PC-3 (cell line): ENCODE measurements around the gene MR1. TPM values are rescaled to one million over a fixed set of nuclear protein-coding genes. Genes with fewer than 3 reads are reported as not detected.

Source experiments
- ATAC-seq: fragments of 200-7000 bp; cut with Tn5 transposase; 2 replicates; pipeline ENCODE4 v1.9.1; 2020; ENCODE audit warnings: mild to moderate bottlenecking, moderate library complexity
- BruUV-seq: library from RNA; stranded (reverse); fragments of 400-500 nt; replicated peaks from 2 replicates; lab custom pipeline; 2021; lab: Mats Ljungman, UMichigan
- CTCF ChIA-PET: fragments of 300-600 bp; sonication (Branson Sonifier 250); formaldehyde crosslinking; loops from one replicate; lab custom pipeline; 2022; ENCODE audit warnings: antibody characterized with exemption; lab: Charles Lee
- POLR2A ChIA-PET: fragments of 300-600 bp; sonication (Branson Sonifier 250); formaldehyde crosslinking; loops from one replicate; lab custom pipeline; 2022; ENCODE audit warnings: antibody characterized with exemption; ENCODE audit not compliant: unreplicated experiment; lab: Charles Lee
- DNase-seq: peaks from one replicate; pipeline ENCODE4 v3.0.0-alpha.2; 2015
- H2AFZ ChIP-seq: fragments of 300-600 bp; sonication (generic); 2 replicates; pipeline ENCODE4 v1.6.0; 2016; ENCODE audit warnings: antibody characterized with exemption, low read length
- H3F3A ChIP-seq: fragments of 300-600 bp; sonication (generic); one replicate; pipeline ENCODE4 v1.6.0; 2017; ENCODE audit warnings: antibody characterized with exemption, low read length, control low read depth, mild to moderate bottlenecking; ENCODE audit not compliant: unreplicated experiment
- H3K27ac ChIP-seq: fragments of 300-600 bp; sonication (generic); 2 replicates; pipeline ENCODE4 v1.5.1; 2016; ENCODE audit warnings: mild to moderate bottlenecking, low read length
- H3K27me3 ChIP-seq: fragments of 300-600 bp; sonication (generic); 2 replicates; pipeline ENCODE4 v1.6.1; 2016; ENCODE audit warnings: low read length, mixed read lengths
- H3K36me3 ChIP-seq: fragments of 300-600 bp; sonication (generic); 2 replicates; pipeline ENCODE4 v1.6.1; 2016; ENCODE audit warnings: low read depth, mixed run types, low read length, mixed read lengths
- H3K4me1 ChIP-seq: fragments of 300-600 bp; sonication (generic); 2 replicates; pipeline ENCODE4 v1.5.1; 2016; ENCODE audit warnings: low read length; ENCODE audit not compliant: insufficient read depth
- H3K4me2 ChIP-seq: fragments of 300-600 bp; sonication (generic); 2 replicates; pipeline ENCODE4 v1.6.0; 2016; ENCODE audit warnings: low read length
- H3K4me3 ChIP-seq: fragments of 300-600 bp; sonication (generic); 2 replicates; pipeline ENCODE4 v1.5.1; 2016; ENCODE audit warnings: mild to moderate bottlenecking, low read length, mixed read lengths
- H3K79me2 ChIP-seq: fragments of 300-600 bp; sonication (generic); 2 replicates; pipeline ENCODE4 v1.6.1; 2017; ENCODE audit warnings: low read length, mixed read lengths
- H3K9ac ChIP-seq: fragments of 300-600 bp; sonication (generic); 2 replicates; pipeline ENCODE4 v1.6.0; 2016; ENCODE audit warnings: mild to moderate bottlenecking, low read length
- H3K9me2 ChIP-seq: fragments of 300-600 bp; sonication (generic); replicated peaks from 2 replicates; pipeline ENCODE4 v1.6.1; 2016; ENCODE audit warnings: mixed run types, low read length, mixed read lengths
- H3K9me3 ChIP-seq: fragments of 300-600 bp; sonication (generic); 2 replicates; pipeline ENCODE4 v1.6.1; 2016; ENCODE audit warnings: low read length, mixed read lengths
- H4K20me1 ChIP-seq: fragments of 300-600 bp; sonication (generic); 2 replicates; pipeline ENCODE4 v1.6.1; 2016; ENCODE audit warnings: low read length, mixed read lengths
- EZH2 ChIP-seq: fragments of 300-600 bp; sonication (generic); IDR thresholded peaks from one replicate; pipeline ENCODE4 v1.6.1; 2017; ENCODE audit warnings: antibody characterized with exemption, mild to moderate bottlenecking, low read length; ENCODE audit not compliant: unreplicated experiment
- EZH2phosphoT487 ChIP-seq: fragments of 300-600 bp; sonication (generic); IDR thresholded peaks from 2 replicates; pipeline ENCODE4 v1.6.1; 2018; ENCODE audit warnings: mild to moderate bottlenecking, antibody characterized with exemption, low read length, borderline replicate concordance
- intact Hi-C: fragments of 100-400 bp; cut with micrococcal nuclease; formaldehyde crosslinking; loops from 2 replicates; pipeline ENCODE4 v1.9.0; 2023
- total RNA-seq: library from RNA; depleted of rRNA; stranded (reverse); fragments of >200 nt; gene quantifications from 2 replicates; pipeline ENCODE4 v1.2.3, GENCODE V29; 2014
- TF ChIP-seq, protein P1 (sequence below): fragments of 300-600 bp; sonication (generic); conservative IDR thresholded peaks from 2 replicates; pipeline ENCODE4 v1.5.1; 2017; ENCODE audit warnings: antibody characterized with exemption, low read depth, mild to moderate bottlenecking, low read length

MR1 gene
- total RNA-seq, 1 experiment from 2014 or later = 3.4 TPM

DNA sequence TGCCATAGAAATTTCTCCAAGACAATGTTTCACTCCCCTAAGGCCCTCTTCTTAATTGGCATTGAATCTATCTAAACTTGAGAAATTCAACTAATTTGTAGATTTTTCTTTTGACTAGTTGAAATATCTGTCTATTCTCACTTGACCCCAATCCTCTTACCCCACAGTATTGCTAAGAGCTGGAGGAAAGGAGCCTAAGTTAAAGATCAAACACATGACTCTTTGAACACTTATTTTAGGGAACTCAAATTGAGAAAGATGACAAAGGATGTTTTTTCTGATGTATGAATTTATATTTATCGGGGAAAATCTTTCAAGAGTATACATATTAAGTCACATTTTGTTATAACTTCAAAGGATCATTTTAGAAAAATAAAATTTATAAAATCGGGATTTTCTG, 3.6 kb downstream of the MR1 start:
- Histone ChIP-seq H3K9ac (no peak overlapping the region), H3K4me1 (peaks cover 14% of the 10 kb centered on the region; the same call in 1 of the 2 replicates), H3K36me3 (no peaks in the 10 kb centered on the region), H3K27ac (no peak overlapping the region), H3K79me2 (no peaks in the 10 kb centered on the region), H3K9me2 (no peaks in the 10 kb centered on the region), H2AFZ (no peak overlapping the region), H3F3A (no peaks in the 10 kb centered on the region), H3K4me3 (no peak overlapping the region), H4K20me1 (no peaks in the 10 kb centered on the region), H3K27me3 (no peaks in the 10 kb centered on the region), H3K4me2 (no peak overlapping the region), H3K9me3 (no peaks in the 10 kb centered on the region)
- ATAC-seq (no peak), DNase-seq (no peak)
- BruUV-seq = no TSS peak
- ChIA-PET POLR2A (no interaction called here), CTCF (no interaction called here)
- intact Hi-C loops = loop anchor here (5.0 kb wide), 1 partner anchor 55 kb away; no protein-coding TSS in a partner anchor
- TF ChIP-seq, protein P1, sequence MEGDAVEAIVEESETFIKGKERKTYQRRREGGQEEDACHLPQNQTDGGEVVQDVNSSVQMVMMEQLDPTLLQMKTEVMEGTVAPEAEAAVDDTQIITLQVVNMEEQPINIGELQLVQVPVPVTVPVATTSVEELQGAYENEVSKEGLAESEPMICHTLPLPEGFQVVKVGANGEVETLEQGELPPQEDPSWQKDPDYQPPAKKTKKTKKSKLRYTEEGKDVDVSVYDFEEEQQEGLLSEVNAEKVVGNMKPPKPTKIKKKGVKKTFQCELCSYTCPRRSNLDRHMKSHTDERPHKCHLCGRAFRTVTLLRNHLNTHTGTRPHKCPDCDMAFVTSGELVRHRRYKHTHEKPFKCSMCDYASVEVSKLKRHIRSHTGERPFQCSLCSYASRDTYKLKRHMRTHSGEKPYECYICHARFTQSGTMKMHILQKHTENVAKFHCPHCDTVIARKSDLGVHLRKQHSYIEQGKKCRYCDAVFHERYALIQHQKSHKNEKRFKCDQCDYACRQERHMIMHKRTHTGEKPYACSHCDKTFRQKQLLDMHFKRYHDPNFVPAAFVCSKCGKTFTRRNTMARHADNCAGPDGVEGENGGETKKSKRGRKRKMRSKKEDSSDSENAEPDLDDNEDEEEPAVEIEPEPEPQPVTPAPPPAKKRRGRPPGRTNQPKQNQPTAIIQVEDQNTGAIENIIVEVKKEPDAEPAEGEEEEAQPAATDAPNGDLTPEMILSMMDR = no peak
- no peak for TF ChIP-seq EZH2
- no peak for TF ChIP-seq EZH2phosphoT487

DNA sequence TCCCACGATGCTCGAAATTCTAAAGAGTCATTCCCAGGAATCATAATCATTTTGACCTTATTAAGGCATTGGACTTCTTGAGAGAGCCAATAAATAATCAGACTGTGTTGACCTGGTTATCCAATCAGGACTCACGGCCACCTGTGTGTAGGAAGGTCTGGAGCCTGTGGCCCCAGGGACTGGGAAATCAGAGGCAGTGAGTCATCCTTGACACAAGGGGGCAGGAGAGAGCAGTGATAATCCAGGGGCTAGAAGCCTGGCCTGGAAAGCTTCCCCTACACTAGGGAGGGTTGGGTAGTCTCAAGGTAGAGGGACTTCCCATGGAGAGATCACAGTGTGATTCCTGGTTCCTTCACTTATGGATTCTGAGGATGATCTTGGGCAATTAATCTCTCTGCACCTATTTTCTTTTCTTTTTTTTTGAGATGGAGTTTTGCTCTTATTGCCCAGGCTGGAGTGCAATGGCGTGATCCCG, 4.7 kb downstream of the MR1 start:
- Histone ChIP-seq H2AFZ (no peak overlapping the region), H4K20me1 (no peaks in the 10 kb centered on the region), H3F3A (no peaks in the 10 kb centered on the region), H3K36me3 (no peaks in the 10 kb centered on the region), H3K4me1 (peaks cover 18% of the 10 kb centered on the region; the same call in 1 of the 2 replicates), H3K79me2 (no peaks in the 10 kb centered on the region), H3K4me3 (no peak overlapping the region), H3K9ac (no peak overlapping the region), H3K9me3 (no peaks in the 10 kb centered on the region), H3K27ac (no peak overlapping the region), H3K4me2 (no peak overlapping the region), H3K27me3 (no peaks in the 10 kb centered on the region), H3K9me2 (no peaks in the 10 kb centered on the region)
- intact Hi-C loops = loop anchor here (1.0 to 5.0 kb wide), 2 partner anchors 54 to 104 kb away; no protein-coding TSS in a partner anchor
- peak; percentile 60 for ATAC-seq
- peak; percentile 82 for DNase-seq
- TF ChIP-seq, protein P1 = peak; percentile 68
- no peak for TF ChIP-seq EZH2
- POLR2A ChIA-PET = interaction anchor here (0.5 kb wide), 1 partner anchor 884 kb away, joined by 5 read pairs; no protein-coding TSS in a partner anchor
- CTCF ChIA-PET = interaction anchor here (1.0 kb wide), 1 partner anchor 103 kb away, joined by 3 read pairs; no protein-coding TSS in a partner anchor
- no TSS peak for BruUV-seq

DNA sequence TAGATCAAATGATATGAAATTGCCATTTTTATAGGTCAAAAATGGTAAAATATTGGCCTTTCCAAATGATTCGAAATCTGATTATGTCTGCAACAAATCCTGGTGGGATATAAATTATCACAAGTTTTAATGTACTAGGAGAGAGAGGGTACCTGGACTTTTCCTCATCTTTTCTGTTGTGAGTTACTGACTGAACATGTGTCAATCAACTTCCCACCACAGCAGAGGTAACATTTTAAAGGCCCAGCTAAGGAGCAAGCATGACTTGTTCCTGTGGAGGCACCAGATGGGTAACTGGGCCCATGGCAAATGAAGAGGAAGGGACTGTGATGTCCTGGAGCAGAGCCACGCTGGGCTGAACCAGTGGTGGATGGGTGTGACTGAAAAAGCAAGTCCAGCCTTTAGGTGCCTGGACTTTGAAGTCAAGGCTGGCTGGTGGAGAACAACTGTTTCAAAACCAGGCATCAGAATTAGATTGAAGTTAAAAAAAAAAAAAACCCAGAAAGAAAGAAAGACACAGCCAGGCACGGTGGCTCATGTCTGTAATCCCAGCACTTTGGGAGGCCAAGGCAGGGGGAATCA, 6.6 kb downstream of the MR1 start:
- intact Hi-C loops = loop anchor here (5.0 kb wide), 1 partner anchor 37 kb away; no protein-coding TSS in a partner anchor
- Histone ChIP-seq H2AFZ (no peak overlapping the region), H3K27ac (no peak overlapping the region), H3K4me1 (peaks cover 17% of the 10 kb centered on the region; the same call in 1 of the 2 replicates), H3F3A (no peaks in the 10 kb centered on the region), H3K9ac (no peak overlapping the region), H3K4me3 (no peak overlapping the region), H3K4me2 (no peak overlapping the region), H3K9me2 (no peaks in the 10 kb centered on the region), H3K36me3 (no peaks in the 10 kb centered on the region), H4K20me1 (no peaks in the 10 kb centered on the region), H3K9me3 (no peaks in the 10 kb centered on the region), H3K79me2 (no peaks in the 10 kb centered on the region), H3K27me3 (no peaks in the 10 kb centered on the region)
- DNase-seq (no peak), ATAC-seq (no peak)
- POLR2A ChIA-PET = no interaction called here
- TF ChIP-seq EZH2 (no peak), EZH2phosphoT487 (no peak)
- TF ChIP-seq, protein P1 = no peak
- no TSS peak for BruUV-seq
- CTCF ChIA-PET = no interaction called here
